Activated CD8-positive, alpha-beta memory T cell treated with anti-CD3 and anti-CD28 coated beads, Interleukin-2, amount 10 ng/mL, durations not matched to agents 7 days and 5 days (primary cell): Measurements from ENCODE around the gene SNX10. TPM values are rescaled to one million over a fixed set of nuclear protein-coding genes. Genes with fewer than 3 reads are reported as not detected.

Experiments
- ATAC-seq: fragments of 150-1000 bp; cut with Tn5 transposase; one replicate; pipeline ENCODE4 v1.10.0; 2021; ENCODE audit warnings: moderate library complexity
- CTCF ChIA-PET: fragments of 350-600 bp; sonication (Branson Sonifier 250); formaldehyde crosslinking; loops from one replicate; lab custom pipeline; 2021; ENCODE audit warnings: antibody characterized with exemption; lab: Charles Lee
- DNase-seq: peaks from one replicate; pipeline ENCODE4 v3.0.0-alpha.2; 2020
- H3K27ac Mint-ChIP-seq: one replicate; pipeline ENCODE4 v1.8.0; 2021; ENCODE audit warnings: mild to moderate bottlenecking, mixed read lengths
- H3K27me3 Mint-ChIP-seq: one replicate; pipeline ENCODE4 v1.8.0; 2021; ENCODE audit warnings: mixed read lengths
- H3K36me3 Mint-ChIP-seq: one replicate; pipeline ENCODE4 v1.8.0; 2021; ENCODE audit warnings: mild to moderate bottlenecking, mixed read lengths
- H3K4me1 Mint-ChIP-seq: one replicate; pipeline ENCODE4 v1.8.0; 2021; ENCODE audit warnings: mixed read lengths
- H3K4me3 Mint-ChIP-seq: one replicate; pipeline ENCODE4 v1.8.0; 2021; ENCODE audit warnings: mild to moderate bottlenecking, moderate library complexity, mixed read lengths
- H3K9me3 Mint-ChIP-seq: one replicate; pipeline ENCODE4 v1.8.0; 2022; ENCODE audit warnings: low read depth, mixed read lengths
- total RNA-seq, 2 experiments: library from RNA; stranded (reverse); gene quantifications; one replicate each; pipeline ENCODE4 v1.2.3, GENCODE V29; 2021

SNX10 gene
- total RNA-seq, 2 experiments from 2014 or later, result 42.8 to 59.3 TPM

DNA sequence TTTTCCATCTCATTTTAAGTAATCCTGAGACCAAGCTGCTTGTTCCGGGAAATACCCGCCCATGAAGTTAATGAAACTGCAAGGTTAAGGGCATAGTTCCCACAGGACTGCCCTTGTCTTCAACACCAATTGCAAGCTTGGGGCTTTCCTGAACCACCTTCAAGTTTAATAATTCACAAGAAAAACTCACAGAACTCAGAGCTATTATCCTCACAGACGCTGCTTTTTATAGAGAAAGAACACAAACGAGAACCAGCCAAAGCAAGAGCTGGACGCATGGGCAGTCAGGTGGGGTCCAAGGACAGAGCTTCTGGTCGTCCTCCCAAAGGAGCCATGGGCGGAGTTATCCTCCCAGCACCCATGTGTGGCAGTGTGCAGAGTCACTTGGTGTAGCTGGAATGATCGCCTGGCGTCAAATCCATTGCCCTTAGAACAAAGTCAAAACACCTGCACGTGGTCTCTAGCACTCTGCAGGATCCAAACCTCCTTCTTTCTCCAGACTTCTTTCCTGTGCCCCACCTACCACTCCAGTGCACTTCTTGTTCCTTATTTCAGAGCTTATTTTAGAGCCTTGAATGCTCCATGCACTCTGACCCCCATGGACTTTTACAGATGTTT, 56.7 kb downstream of the SNX10 start:
- peaks cover 37% of the 10 kb centered on the region for H3K36me3 Mint-ChIP-seq
- no peak for DNase-seq
- no peaks in the 10 kb centered on the region for H3K27me3 Mint-ChIP-seq
- no peak overlapping the region for H3K27ac Mint-ChIP-seq
- H3K4me3 Mint-ChIP-seq, result no peak overlapping the region
- ATAC-seq, result no peak
- no peaks in the 10 kb centered on the region for H3K9me3 Mint-ChIP-seq
- CTCF ChIA-PET, result interaction anchor here (1.0 to 1.3 kb wide), 4 partner anchors 15 to 270 kb away, joined by 3 to 4 read pairs (median 4); no protein-coding TSS in a partner anchor
- H3K4me1 Mint-ChIP-seq, result no peaks in the 10 kb centered on the region

DNA sequence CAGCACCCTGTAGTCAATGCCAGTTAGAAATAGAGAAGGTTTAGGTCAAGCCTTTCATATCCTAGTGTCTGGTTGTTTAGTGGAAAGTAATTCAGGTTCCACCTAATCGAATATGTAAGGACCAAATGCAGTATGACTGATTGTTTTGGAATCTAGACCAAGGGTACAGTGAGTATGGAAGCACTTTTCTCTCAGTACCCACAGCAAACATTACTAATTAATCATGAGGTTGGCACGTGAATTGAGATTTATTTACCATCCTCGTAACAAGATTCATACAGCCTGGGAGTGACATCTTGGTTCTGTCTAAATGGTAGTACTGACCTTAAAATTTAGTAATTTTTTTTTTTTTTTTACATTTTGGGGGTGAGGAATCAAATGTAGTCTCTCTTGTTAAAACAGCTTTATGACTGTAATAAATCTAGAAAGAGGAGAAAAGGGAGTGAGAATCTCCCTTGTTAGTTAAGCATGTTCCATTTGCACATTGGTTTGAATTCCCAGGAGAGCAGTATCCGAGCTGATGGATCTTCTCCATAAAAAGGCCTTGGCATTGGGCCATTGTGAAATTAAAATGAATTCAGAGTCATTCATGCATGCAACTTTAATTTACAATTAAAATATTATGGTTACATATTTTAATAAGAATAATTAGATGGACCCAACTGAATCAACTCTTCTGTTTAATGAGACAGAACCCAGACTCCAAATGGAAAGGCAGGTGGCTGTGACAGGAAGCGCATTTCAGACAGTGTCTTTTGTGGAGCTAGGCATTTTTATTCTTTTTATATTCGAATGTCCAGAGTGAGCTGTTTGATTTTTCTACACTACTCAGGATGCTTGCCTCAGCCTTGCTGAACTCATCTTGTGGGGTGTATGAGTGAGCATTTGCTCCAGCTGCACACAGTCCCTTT, 57.6 kb downstream of the SNX10 start:
- no peak overlapping the region for H3K27ac Mint-ChIP-seq
- DNase-seq (no peak), ATAC-seq (no peak)
- CTCF ChIA-PET, result interaction anchor here (1.0 to 1.3 kb wide), 4 partner anchors 14 to 271 kb away, joined by 3 to 4 read pairs (median 3); no protein-coding TSS in a partner anchor
- H3K4me1 Mint-ChIP-seq, result no peaks in the 10 kb centered on the region
- no peak overlapping the region for H3K4me3 Mint-ChIP-seq
- no peaks in the 10 kb centered on the region for H3K9me3 Mint-ChIP-seq
- peaks cover 38% of the 10 kb centered on the region for H3K36me3 Mint-ChIP-seq
- no peaks in the 10 kb centered on the region for H3K27me3 Mint-ChIP-seq

DNA sequence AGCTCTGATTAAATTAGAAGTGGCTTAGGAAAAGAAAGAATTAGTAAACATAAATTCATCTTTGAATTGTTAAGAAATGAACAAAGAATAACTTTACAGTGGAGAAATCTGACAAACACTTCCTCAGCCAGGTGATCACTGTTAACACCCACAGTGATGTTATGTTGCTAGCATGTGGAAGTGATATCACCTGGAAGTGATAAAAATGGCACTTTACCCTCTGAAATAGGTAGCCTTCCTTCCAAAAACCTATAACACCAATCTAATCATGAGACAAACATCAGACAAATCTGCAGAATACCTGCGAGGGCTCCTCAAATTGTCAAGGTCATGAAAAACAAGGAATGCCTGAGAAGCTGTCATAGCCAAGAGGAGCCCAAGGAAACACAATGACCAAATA, 59.5 kb downstream of the SNX10 start:
- Mint-ChIP-seq H3K27ac (no peak overlapping the region), H3K4me1 (no peaks in the 10 kb centered on the region), H3K27me3 (no peaks in the 10 kb centered on the region), H3K36me3 (peaks cover 38% of the 10 kb centered on the region), H3K4me3 (no peak overlapping the region), H3K9me3 (no peaks in the 10 kb centered on the region)
- CTCF ChIA-PET, result interaction anchor here (0.9 to 1.2 kb wide), 2 partner anchors 15 to 18 kb away, joined by 3 to 6 read pairs; no protein-coding TSS in a partner anchor
- ATAC-seq (no peak), DNase-seq (no peak)

DNA sequence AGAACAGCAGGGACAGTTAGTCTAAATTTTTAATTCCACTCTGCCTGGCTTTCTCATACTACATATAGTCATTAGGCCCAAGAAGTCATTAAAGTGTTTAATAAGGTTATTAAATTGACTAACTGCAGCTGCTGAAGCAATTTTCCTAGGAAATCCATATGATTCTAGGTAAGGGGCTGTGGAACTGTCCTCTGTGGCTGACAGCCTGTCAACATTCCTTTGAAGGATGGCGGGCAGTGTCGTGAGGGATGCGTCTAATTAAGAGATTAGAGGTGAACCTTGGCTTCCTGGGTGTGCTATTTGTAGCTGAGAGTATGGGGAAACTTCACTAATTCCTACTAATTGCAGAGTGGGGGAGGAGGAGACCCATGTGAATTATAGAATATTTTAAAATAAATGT, 64.6 kb downstream of the SNX10 start:
- no peak overlapping the region for H3K4me3 Mint-ChIP-seq
- ATAC-seq, result no peak
- peaks cover 11% of the 10 kb centered on the region for H3K36me3 Mint-ChIP-seq
- no peaks in the 10 kb centered on the region for H3K9me3 Mint-ChIP-seq
- no peaks in the 10 kb centered on the region for H3K27me3 Mint-ChIP-seq
- CTCF ChIA-PET, result interaction anchor here (1.1 to 1.9 kb wide), 5 partner anchors 9 to 464 kb away, joined by 4 to 12 read pairs (median 4); no protein-coding TSS in a partner anchor
- no peaks in the 10 kb centered on the region for H3K4me1 Mint-ChIP-seq
- DNase-seq, result no peak
- H3K27ac Mint-ChIP-seq, result no peak overlapping the region

DNA sequence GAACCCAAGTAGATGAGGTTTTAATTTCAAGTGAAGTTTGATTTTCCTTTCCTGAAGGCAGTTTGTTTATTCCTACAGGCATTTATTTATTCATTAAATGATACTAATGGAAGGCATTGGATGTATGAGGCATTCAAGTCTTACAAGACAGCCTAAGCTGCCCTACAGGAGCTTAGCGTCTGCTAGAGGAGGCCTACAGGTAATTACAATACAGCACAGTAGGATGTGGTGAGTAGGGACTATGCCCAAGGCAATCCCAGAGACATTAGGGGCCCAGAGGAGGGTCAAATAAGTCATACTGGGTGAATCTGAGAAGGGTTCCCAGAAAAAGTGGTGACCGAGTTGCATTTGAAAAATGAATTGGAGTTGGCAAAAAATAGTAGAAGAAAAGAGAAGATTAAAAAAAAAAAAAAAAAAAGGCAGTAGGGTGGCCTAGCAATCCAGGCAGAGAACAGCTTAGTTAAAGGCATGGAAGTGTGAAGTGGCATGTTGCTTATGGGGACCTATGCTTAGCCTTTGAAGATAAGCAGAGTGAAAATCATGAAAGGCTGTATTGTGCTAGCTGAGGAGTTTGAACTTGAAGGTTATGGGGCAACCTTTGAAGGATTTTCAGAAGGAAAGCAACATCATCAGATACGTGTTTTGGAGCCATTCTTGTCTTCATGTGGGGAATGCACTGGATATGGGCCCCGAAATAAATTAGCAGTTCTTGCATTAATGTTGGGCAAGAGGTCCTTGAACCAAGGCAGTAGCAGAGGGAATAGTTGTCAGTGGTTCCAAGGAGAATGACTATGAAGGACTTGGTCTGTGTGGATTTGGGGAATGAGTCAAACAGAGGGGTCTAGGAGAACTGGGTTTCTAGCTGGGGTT, 65.5 kb downstream of the SNX10 start:
- Mint-ChIP-seq H3K27ac (peak overlapping the region; percentile 37), H3K4me3 (no peak overlapping the region), H3K27me3 (no peaks in the 10 kb centered on the region), H3K9me3 (no peaks in the 10 kb centered on the region), H3K36me3 (peaks cover 9% of the 10 kb centered on the region), H3K4me1 (no peaks in the 10 kb centered on the region)
- ATAC-seq, result no peak
- DNase-seq, result no peak
- CTCF ChIA-PET, result interaction anchor here (0.7 to 1.9 kb wide), 6 partner anchors 8 to 465 kb away, joined by 3 to 12 read pairs (median 4); no protein-coding TSS in a partner anchor

DNA sequence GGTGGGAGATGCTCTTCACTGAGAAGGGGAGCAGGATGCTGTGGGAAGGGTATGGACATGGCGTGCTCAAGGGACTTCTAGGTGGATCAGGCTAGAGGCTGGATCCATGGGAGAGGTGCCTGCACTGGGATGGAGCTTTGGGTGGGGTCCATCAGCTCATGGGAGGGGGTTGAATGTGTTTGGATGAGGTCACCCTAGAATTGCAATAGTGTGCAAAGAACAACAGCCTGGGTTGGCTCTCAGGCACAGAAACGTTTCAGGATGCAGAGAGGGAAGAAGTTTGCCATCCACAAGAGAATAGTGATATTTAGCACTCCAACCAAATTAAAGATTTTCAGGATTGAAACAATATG, 66.1 kb downstream of the SNX10 start:
- no peaks in the 10 kb centered on the region for H3K9me3 Mint-ChIP-seq
- CTCF ChIA-PET, result interaction anchor here (0.7 to 1.4 kb wide), 3 partner anchors 12 to 462 kb away, joined by 3 to 5 read pairs (median 3); no protein-coding TSS in a partner anchor
- H3K4me1 Mint-ChIP-seq, result no peaks in the 10 kb centered on the region
- ATAC-seq (no peak), DNase-seq (no peak)
- H3K4me3 Mint-ChIP-seq, result no peak overlapping the region
- peaks cover 5% of the 10 kb centered on the region for H3K36me3 Mint-ChIP-seq
- peak overlapping the region; percentile 37 for H3K27ac Mint-ChIP-seq
- no peaks in the 10 kb centered on the region for H3K27me3 Mint-ChIP-seq

DNA sequence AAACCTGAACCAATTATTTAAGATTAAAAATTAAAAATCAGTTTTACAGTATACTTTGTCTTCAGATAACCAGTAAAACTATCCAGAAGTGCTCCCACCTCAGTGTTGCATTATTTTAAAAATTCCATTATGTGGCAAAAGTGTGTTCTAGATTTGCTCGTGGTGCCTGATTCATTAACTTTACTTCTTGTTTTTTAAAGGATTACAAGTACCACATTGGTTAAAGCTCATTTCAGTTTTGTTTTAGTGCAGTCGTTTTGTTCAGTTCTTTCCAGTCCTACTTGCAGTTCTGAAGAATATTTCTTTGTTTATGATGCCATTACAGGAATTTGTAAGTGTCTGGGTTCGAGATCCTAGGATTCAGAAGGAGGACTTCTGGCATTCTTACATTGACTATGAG, 69.0 kb downstream of the SNX10 start:
- Mint-ChIP-seq H3K4me3 (no peak overlapping the region), H3K27ac (no peak overlapping the region), H3K27me3 (no peaks in the 10 kb centered on the region), H3K9me3 (no peaks in the 10 kb centered on the region), H3K4me1 (peaks cover 11% of the 10 kb centered on the region), H3K36me3 (peaks cover 8% of the 10 kb centered on the region)
- ATAC-seq, result no peak
- CTCF ChIA-PET, result interaction anchor here (1.1 kb wide), 1 partner anchor 282 kb away, joined by 3 read pairs; no protein-coding TSS in a partner anchor
- no peak for DNase-seq

DNA sequence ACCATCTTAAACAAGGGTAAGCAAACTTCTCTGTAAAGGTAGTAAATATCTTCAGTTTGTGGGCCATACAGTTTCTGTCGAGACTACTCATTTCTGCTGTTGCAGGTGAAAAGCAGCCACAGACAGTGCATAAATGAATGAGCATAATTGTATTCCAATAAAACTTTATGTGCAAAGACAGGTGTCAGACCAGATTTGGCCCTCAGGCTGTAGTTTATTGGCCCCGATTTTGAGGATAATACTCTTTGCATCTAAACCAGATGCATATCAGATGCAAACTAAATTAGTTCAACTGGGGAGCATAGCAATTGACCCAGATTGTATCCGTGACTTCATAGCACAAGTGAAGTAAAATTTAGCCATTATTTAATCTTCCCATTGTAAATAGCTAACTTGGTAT, 70.0 kb downstream of the SNX10 start:
- DNase-seq, result no peak
- H3K27me3 Mint-ChIP-seq, result no peaks in the 10 kb centered on the region
- no peak overlapping the region for H3K27ac Mint-ChIP-seq
- no peak overlapping the region for H3K4me3 Mint-ChIP-seq
- no peaks in the 10 kb centered on the region for H3K9me3 Mint-ChIP-seq
- ATAC-seq, result no peak
- peaks cover 10% of the 10 kb centered on the region for H3K36me3 Mint-ChIP-seq
- CTCF ChIA-PET, result interaction anchor here (0.9 to 1.1 kb wide), 2 partner anchors 16 to 306 kb away, joined by 3 to 4 read pairs; no protein-coding TSS in a partner anchor
- H3K4me1 Mint-ChIP-seq, result peaks cover 13% of the 10 kb centered on the region

DNA sequence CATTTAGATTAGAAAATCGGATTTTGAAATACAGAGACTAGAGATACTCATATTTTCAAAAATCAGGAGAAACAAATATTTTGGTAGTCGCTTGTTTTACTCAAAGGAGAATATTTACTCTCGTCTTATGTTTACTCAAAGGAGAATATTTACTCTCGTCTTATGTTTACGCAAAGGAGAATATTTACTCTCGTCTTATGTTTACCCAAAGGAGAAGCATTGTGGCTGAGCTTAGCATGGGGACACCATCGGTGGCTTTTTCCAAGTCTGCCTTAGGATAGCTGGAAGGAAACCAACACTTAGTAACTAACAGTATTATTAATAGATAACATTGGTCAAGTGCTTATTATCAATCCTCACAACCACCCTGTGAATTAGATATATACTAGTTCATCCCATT, 71.8 kb downstream of the SNX10 start:
- H3K27ac Mint-ChIP-seq, result no peak overlapping the region
- DNase-seq (no peak), ATAC-seq (no peak)
- no peak overlapping the region for H3K4me3 Mint-ChIP-seq
- no peaks in the 10 kb centered on the region for H3K9me3 Mint-ChIP-seq
- peaks cover 12% of the 10 kb centered on the region for H3K36me3 Mint-ChIP-seq
- no peaks in the 10 kb centered on the region for H3K27me3 Mint-ChIP-seq
- H3K4me1 Mint-ChIP-seq, result peaks cover 13% of the 10 kb centered on the region
- CTCF ChIA-PET, result interaction anchor here (1.0 to 4.0 kb wide), 5 partner anchors 15 to 470 kb away, joined by 3 to 35 read pairs (median 7); no protein-coding TSS in a partner anchor

DNA sequence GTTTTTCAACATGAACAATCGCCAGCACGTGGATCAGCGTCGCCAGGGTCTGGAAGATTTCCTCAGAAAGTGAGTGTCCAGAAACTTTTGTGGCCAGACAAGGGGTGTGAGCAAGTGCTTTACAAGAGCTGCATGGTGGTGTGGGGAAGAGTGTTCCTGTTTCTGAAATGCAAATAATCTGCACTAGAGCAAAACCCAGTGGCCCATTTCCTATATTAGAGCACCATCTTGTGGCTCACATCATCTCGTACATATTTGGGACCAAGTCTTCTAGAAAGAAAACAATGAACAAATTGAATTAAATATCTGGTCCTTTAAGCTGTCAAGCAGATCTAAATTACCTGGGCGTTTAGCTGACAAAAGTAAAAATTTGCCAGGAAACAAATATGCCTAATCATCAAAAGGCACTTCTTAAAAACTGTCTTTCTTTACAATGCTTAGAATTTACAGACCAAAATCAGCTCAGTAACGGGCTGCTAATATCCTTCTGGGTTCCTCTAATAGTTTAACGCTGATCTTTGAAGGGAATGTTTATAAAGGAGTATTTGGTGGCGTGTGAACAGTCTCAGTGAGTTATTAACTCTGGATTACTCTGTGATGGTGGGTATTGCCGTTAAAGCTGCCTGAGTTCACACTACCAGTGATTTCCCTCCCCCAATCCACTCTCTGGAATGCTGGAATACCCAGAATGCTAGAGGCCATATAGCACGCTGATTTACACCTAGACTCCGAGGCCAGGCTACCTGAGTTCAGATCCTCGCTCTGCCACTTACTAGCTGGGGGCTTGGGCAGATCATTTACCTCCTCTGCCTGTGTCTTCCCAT, 73.6 kb downstream of the SNX10 start:
- ATAC-seq, result peak; percentile 76
- H3K4me1 Mint-ChIP-seq, result peaks cover 20% of the 10 kb centered on the region
- DNase-seq, result peak; percentile 68
- no peak overlapping the region for H3K27ac Mint-ChIP-seq
- H3K27me3 Mint-ChIP-seq, result no peaks in the 10 kb centered on the region
- no peak overlapping the region for H3K4me3 Mint-ChIP-seq
- peaks cover 18% of the 10 kb centered on the region for H3K36me3 Mint-ChIP-seq
- CTCF ChIA-PET, result interaction anchor here (0.7 to 4.0 kb wide), 37 partner anchors 8 to 503 kb away, joined by 3 to 35 read pairs (median 5); partner anchors contain the start of gene SNX10
- H3K9me3 Mint-ChIP-seq, result no peaks in the 10 kb centered on the region

DNA sequence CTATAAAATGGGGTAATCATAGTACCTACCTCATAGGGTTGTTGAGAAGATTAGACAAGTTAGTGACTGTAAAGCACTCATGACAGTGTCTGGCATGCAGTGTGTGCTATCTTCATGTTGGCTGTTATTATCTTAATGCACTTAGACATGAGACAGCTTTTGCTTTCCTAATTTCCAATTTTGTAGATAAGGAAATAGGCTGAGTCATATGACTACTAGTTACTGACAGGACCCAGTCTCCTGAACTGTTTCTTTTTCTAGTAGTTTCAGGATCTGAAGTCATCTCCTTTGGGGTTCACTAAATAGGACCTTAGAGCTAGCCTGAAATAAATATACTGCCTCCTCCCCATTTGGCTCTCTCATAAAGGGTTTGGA, 74.2 kb downstream of the SNX10 start:
- Mint-ChIP-seq H3K9me3 (no peaks in the 10 kb centered on the region), H3K4me1 (peaks cover 20% of the 10 kb centered on the region), H3K36me3 (peaks cover 18% of the 10 kb centered on the region), H3K27ac (no peak overlapping the region), H3K27me3 (no peaks in the 10 kb centered on the region), H3K4me3 (no peak overlapping the region)
- ATAC-seq (no peak), DNase-seq (no peak)
- CTCF ChIA-PET, result interaction anchor here (0.7 to 4.0 kb wide), 28 partner anchors 9 to 504 kb away, joined by 3 to 35 read pairs (median 5); partner anchors contain the start of gene SNX10

DNA sequence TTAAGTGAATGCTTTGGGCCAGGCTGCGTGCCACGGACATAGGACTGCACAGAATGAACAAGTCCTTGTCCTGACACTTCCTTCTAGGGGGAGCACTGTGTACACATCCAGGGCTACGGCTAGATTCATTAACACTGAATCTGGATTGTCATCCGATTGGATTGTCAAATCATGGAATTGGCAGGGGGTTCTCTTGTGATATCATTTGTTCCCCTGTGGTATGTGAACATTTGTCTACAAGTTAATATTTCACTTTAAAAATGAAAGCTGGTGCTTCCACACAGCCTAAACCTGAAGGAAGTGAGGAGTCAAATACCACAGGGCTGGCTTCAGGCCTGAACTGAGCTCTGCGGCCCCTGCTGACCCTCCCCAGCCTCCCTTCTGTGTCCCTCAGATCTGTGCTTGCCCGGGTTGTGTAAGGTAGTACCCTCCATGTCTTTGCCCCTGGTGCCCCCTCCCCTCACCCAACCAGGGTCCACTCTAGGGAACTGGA, 75.6 kb downstream of the SNX10 start:
- no peaks in the 10 kb centered on the region for H3K27me3 Mint-ChIP-seq
- ATAC-seq (no peak), DNase-seq (no peak)
- H3K4me1 Mint-ChIP-seq, result peaks cover 20% of the 10 kb centered on the region
- no peak overlapping the region for H3K4me3 Mint-ChIP-seq
- peaks cover 23% of the 10 kb centered on the region for H3K36me3 Mint-ChIP-seq
- CTCF ChIA-PET, result interaction anchor here (1.6 to 4.0 kb wide), 2 partner anchors 276 to 301 kb away, joined by 5 to 35 read pairs; no protein-coding TSS in a partner anchor
- no peaks in the 10 kb centered on the region for H3K9me3 Mint-ChIP-seq
- H3K27ac Mint-ChIP-seq, result peak overlapping the region; percentile 43
